HepG2 (cell line): ENCODE measurements around the gene VWA1. TPM values are rescaled to one million over a fixed set of nuclear protein-coding genes. Genes with fewer than 3 reads are reported as not detected.
"Not testable (repeated sequence)": the region's sequence is repeated elsewhere in the genome, so short reads cannot be mapped to it uniquely, and the experiment has no call there.

ENCODE experiments used
- ATAC-seq: fragments of 200-7000 bp; cut with Tn5 transposase; 3 replicates; pipeline ENCODE4 v1.9.1; 2020; ENCODE audit warnings: mild to moderate bottlenecking, moderate library complexity
- BruUV-seq: library from RNA; stranded (reverse); fragments of 400-500 nt; replicated peaks from 2 replicates; lab custom pipeline; 2021; lab: Mats Ljungman, UMichigan
- CTCF ChIA-PET: fragments of 300-600 bp; formaldehyde crosslinking; extraction: SDS; loops from one replicate; lab custom pipeline; 2021; ENCODE audit warnings: low total read pairs, inconsistent platforms, low intra/inter-chr PET ratio; lab: Yijun Ruan, JAX
- POLR2A ChIA-PET: fragments of 350-600 bp; sonication (Branson Sonifier 250); formaldehyde crosslinking; loops from one replicate; lab custom pipeline; 2020; ENCODE audit warnings: antibody characterized with exemption, inconsistent platforms; lab: Yijun Ruan, JAX
- DNase-seq: peaks from one replicate; pipeline ENCODE4 v3.0.0-alpha.2; 2015; ENCODE audit warnings: low spot score
- FAIRE-seq: peaks from 3 replicates; lab custom pipeline; 2011; peaks lifted over from hg19 to GRCh38; lab: Jason Lieb, UNC
- H2AFZ ChIP-seq: one replicate; pipeline ENCODE4 v1.6.1; 2011; ENCODE audit warnings: low read length, inconsistent platforms
- H3K27ac ChIP-seq: fragments of 300-600 bp; 3 replicates; pipeline ENCODE4 v1.8.0; 2011; ENCODE audit warnings: mixed run types, mild to moderate bottlenecking, mixed read lengths, low read length, inconsistent platforms; ENCODE audit not compliant: insufficient read depth; ENCODE audit errors: extremely low read length
- H3K27me3 ChIP-seq, 2 experiments: fragments of 200-600 bp in 1 of 2; 2 replicates in 1 of 2; 3 replicates in 1 of 2; pipeline versions ENCODE4 v1.6.0 to v1.8.0; 2011; ENCODE audit warnings: low read length in 2 of 2, mild to moderate bottlenecking in 2 of 2, moderate library complexity in 2 of 2, inconsistent platforms in 1 of 2; ENCODE audit not compliant: insufficient read depth in 2 of 2, control insufficient read depth in 1 of 2
- H3K36me3 ChIP-seq, 2 experiments: fragments of 200-600 bp in 1 of 2; replicated peaks in 1 of 2; 2 replicates in 1 of 2; 3 replicates in 1 of 2; pipeline versions ENCODE4 v1.5.1 to v1.8.0; 2011; ENCODE audit warnings: low read length in 2 of 2, inconsistent platforms in 1 of 2; ENCODE audit not compliant: insufficient read depth in 2 of 2, control insufficient read depth in 1 of 2
- H3K4me1 ChIP-seq: 2 replicates; pipeline ENCODE4 v1.5.1; 2012; ENCODE audit warnings: low read length, inconsistent platforms; ENCODE audit not compliant: insufficient read depth
- H3K4me2 ChIP-seq: 2 replicates; pipeline ENCODE4 v1.6.0; 2011; ENCODE audit warnings: low read depth, low read length, inconsistent platforms
- H3K4me3 ChIP-seq, 3 experiments: fragments of 200-600 bp in 1 of 3; sonication (generic), shearing (Covaris generic) in 1 of 3; replicated peaks in 1 of 3; 2 replicates each; pipeline ENCODE4 v1.5.1; 2011 to 2016; ENCODE audit warnings: low read length in 3 of 3, inconsistent platforms in 2 of 3, low read depth in 2 of 3, mild to moderate bottlenecking in 2 of 3, control low read depth in 1 of 3, mixed read lengths in 1 of 3; ENCODE audit not compliant: insufficient read depth in 1 of 3
- H3K79me2 ChIP-seq: one replicate; pipeline ENCODE4 v1.6.1; 2011; ENCODE audit warnings: low read length, inconsistent platforms; ENCODE audit not compliant: insufficient read depth
- H3K9ac ChIP-seq: 2 replicates; pipeline ENCODE4 v1.6.0; 2011; ENCODE audit warnings: mild to moderate bottlenecking, low read depth, low read length, inconsistent platforms; ENCODE audit not compliant: insufficient read depth
- H3K9me3 ChIP-seq: 2 replicates; pipeline ENCODE4 v1.5.1; 2012; ENCODE audit warnings: mild to moderate bottlenecking, low read length
- H4K20me1 ChIP-seq: 2 replicates; pipeline ENCODE4 v1.6.0; 2011; ENCODE audit warnings: inconsistent platforms, mild to moderate bottlenecking, low read length, moderate library complexity; ENCODE audit not compliant: insufficient read depth
- RBFOX2 ChIP-seq: fragments of 200-400 bp; formaldehyde crosslinking; IDR thresholded peaks from 2 replicates; pipeline ENCODE4 v1.6.1; 2017; ENCODE audit warnings: low read depth, mild to moderate bottlenecking, low read length
- TCF12 ChIP-seq, 2 experiments: fragments of 450-650 bp in 1 of 2; sonication (generic) in 1 of 2; formaldehyde crosslinking in 1 of 2; IDR thresholded peaks; 2 replicates each; pipeline versions ENCODE4 v1.6.1 to v1.8.0; 2017 to 2022; ENCODE audit warnings: antibody characterized with exemption in 1 of 2, mild to moderate bottlenecking in 1 of 2, missing genetic modification reagents in 1 of 2, moderate library complexity in 1 of 2
- WGBS: methylation state at CpG from one replicate; pipeline ENCODE4 v1.1.6; 2017; ENCODE audit warnings: low lambda C conversion rate; 5-methylcytosine and 5-hydroxymethylcytosine counted together
- in situ Hi-C: cut with HindIII; loops from 2 replicates; pipeline ENCODE4 v1.10.0; 2017; ENCODE audit warnings: low pct_unique_long_range_greater_than_20kb; ENCODE audit not compliant: extremely low pct_ligation_motif_present
- intact Hi-C: fragments of 100-400 bp; cut with micrococcal nuclease; formaldehyde crosslinking; loops from one replicate; pipeline ENCODE4 v1.10.0; 2022; ENCODE audit not compliant: unreplicated experiment
- polyA plus RNA-seq, 8 experiments: library from polyadenylated mRNA; depleted of rRNA in 3 of 8; stranded (reverse) in 7 of 8; unstranded in 1 of 8; fragments of >200 nt; fragmentation: Illumina TruSeq in 4 of 8; extraction: Trizol in 4 of 8; gene quantifications; 2 replicates each; pipeline versions ENCODE4 v1.2.1 to v1.2.3, GENCODE V29; 2011 to 2016; ENCODE audit warnings: low read depth in 4 of 8, missing spikeins in 1 of 8, mixed read lengths in 1 of 8; ENCODE audit not compliant: insufficient read depth in 1 of 8
- total RNA-seq, 5 experiments: library from RNA; depleted of rRNA; stranded (reverse); fragments of >200 nt; fragmentation: Illumina TruSeq; extraction: Trizol; gene quantifications; 2 replicates each; pipeline ENCODE4 v1.2.3, GENCODE V29; 2016; ENCODE audit warnings: low read depth in 1 of 5
- TF ChIP-seq, protein P1 (sequence below): sonication (generic); formaldehyde crosslinking; IDR thresholded peaks from 2 replicates; pipeline ENCODE4 v1.4.0; 2020; ENCODE audit warnings: missing genetic modification reagents

Gene VWA1
- total and polyA plus RNA-seq, 2 of the 13 experiments (the other 11 are each of a cell fraction or from before 2014, with no cell fraction given) = 40.9 to 57.5 TPM

DNA sequence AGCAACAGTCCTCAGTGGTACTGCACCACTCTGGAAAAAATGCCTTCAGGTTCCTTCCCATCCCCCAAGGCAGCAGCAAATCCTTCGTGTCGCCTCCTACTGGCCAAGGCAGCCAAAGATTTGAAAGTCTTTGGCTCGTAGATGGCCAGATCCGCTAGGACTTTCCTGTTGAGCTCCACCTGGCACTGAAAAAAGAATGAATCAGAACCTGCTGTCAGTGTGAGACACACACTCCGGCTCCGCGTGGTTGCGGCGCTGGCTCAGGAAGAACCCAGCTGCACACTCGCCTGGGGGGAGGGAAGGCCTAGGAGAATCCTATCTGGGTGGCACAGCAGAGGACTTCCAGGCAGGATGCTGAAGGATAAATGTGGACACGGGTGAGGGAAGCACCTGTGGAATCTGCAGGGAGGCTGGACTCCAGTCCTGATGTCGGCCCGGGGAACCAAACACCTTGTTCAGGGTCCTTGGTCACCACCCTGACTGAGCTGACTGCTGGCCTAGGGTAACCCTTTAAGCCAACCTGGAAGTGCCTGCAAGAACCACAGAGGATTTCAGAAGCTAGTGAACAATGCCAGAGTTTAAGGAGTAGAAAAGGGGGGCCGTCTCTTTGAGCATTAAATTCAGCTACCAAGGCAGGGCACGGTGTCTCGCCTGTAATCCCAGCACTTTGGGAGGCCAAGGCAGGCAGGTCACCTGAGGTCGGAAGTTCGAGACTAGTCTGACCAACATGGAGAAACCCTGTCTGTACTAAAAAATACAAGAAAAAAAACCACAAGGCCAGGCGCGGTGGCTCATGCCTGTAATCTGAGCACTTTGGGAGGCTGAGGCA, 33.2 kb upstream of the VWA1 start (continued):
- TF ChIP-seq, protein P1, sequence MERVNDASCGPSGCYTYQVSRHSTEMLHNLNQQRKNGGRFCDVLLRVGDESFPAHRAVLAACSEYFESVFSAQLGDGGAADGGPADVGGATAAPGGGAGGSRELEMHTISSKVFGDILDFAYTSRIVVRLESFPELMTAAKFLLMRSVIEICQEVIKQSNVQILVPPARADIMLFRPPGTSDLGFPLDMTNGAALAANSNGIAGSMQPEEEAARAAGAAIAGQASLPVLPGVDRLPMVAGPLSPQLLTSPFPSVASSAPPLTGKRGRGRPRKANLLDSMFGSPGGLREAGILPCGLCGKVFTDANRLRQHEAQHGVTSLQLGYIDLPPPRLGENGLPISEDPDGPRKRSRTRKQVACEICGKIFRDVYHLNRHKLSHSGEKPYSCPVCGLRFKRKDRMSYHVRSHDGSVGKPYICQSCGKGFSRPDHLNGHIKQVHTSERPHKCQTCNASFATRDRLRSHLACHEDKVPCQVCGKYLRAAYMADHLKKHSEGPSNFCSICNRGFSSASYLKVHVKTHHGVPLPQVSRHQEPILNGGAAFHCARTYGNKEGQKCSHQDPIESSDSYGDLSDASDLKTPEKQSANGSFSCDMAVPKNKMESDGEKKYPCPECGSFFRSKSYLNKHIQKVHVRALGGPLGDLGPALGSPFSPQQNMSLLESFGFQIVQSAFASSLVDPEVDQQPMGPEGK (CRISPR knock-in tag) = no peak

DNA sequence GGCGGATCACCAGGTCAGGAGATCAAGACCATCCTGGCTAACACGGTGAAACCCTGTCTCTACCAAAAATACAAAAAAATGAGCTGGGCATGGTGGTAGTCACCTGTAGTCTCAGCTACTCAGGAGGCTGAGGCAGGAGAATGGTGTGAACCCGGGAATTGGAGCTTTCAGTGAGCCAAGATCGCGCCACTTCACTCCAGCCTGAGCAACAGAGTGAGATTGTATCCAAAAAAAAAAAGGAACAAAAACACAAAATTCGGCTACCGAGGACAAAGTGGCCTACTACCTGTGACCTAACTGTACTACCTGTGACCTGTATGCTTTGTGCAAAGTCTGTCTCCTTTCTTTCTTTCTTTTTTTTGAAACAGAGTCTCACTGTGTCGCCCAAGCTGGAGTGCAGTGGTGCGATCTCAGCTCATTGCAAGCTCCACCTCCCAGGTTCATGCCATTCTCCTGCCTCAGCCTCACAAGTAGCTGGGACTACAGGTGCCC, 32.5 kb upstream of the VWA1 start:
- H3K9ac ChIP-seq = not testable (repeated sequence)

More for the DNA sequence above, 32.5 kb upstream of the VWA1 start:
- TF ChIP-seq TCF12 (IDR thresholded peaks at IDR 0.05) = not testable (repeated sequence)
- 0 out of 2 replicates have a peak, but pooled peaks have one; percentile 24 for TF ChIP-seq TCF12 (CRISPR knock-in tag; IDR thresholded peaks at IDR 0.05)
- peak; percentile 68 for TF ChIP-seq RBFOX2
- TF ChIP-seq, all 625 proteins: peak for 2; not testable (repeated sequence) for 623
- intact Hi-C loops, H3K27me3 ChIP-seq, BruUV-seq, FAIRE-seq, H2AFZ ChIP-seq, H3K4me3 ChIP-seq, ATAC-seq, H3K4me2 ChIP-seq, DNase-seq, H3K9me3 ChIP-seq, H3K27ac ChIP-seq, CTCF ChIA-PET: not testable (repeated sequence)
- Histone ChIP-seq H3K36me3 (peaks cover 6 to 30% of the 10 kb centered on the region in 2 experiments; a peak in 3 of 5 replicates), H3K4me1 (peaks cover 57% of the 10 kb centered on the region), H4K20me1 (peaks cover 19% of the 10 kb centered on the region), H3K79me2 (peaks cover 58% of the 10 kb centered on the region)
- WGBS = 94% methylated on average over 9 of the region's 9 CpGs
- POLR2A ChIA-PET = interaction anchor here (1.2 to 12.4 kb wide), 8 partner anchors 15 to 103 kb away, joined by 3 to 355 read pairs (median 10); partner anchors contain the start of genes ANKRD65 and VWA1
- in situ Hi-C loops = loop anchor here (5.0 kb wide), 1 partner anchor 34 kb away; the partner anchor contains the start of gene VWA1
